Measurements from ENCODE around the gene PNPLA2. TPM values are rescaled to one million over a fixed set of nuclear protein-coding genes. Genes with fewer than 3 reads are reported as not detected.
A peak's percentile ranks its signal among the peaks of the same experiment; 100 is the strongest.

The PNPLA2 gene
- total RNA-seq, 1 donor from 2014 or later, result 55.6 TPM

DNA sequence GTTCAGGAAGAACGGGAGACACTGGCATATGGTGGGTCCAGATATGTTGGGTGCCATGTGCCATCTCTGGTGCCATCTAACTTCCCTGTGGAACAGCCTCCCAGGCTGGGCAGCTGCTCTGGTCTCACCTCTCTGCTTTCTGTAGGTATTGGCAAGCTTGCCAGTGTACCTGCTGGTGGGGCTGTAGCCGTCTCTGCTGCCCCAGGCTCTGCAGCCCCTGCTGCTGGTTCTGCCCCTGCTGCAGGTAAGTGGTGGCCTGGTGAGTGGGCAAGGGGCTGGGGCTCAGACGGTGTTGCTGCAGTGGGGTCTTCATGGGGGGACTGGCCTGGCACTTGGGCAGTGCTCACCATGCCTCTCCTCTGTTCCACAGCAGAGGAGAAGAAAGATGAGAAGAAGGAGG, 6.3 kb upstream of the PNPLA2 start:
- no peaks in the 10 kb centered on the region for H3K9me3 Mint-ChIP-seq
- H3K4me3 Mint-ChIP-seq, result peak overlapping the region; percentile 95
- no peak overlapping the region for H3K27ac Mint-ChIP-seq

DNA sequence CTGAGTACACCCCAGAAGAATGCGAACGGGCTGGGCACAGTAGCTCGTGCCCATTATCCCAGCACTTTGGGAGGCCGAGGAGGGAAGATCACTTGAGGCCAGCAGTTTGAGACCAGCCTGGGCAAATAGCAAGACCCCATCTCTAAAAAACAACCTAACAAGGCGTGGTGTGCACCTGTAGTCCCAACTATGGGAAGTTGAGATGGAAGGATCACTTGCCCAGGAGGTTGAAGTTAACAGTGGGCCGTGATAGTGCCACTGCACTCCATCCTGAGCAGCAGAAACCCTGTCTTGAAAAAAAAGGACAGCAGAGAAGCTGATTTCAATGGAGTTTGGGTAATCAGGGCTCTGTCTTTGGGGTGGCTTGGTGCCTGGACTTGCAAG, 5.7 kb upstream of the PNPLA2 start:
- no peak for DNase-seq (ENCODE audit: extremely low spot score, unreplicated experiment)
- Mint-ChIP-seq H3K27me3 (no peaks in the 10 kb centered on the region), H3K9me3 (no peaks in the 10 kb centered on the region), H3K36me3 (no peaks in the 10 kb centered on the region), H3K4me3 (no peak overlapping the region), H3K4me1 (ENCODE audit: unreplicated experiment) (peaks cover 10% of the 10 kb centered on the region), H3K27ac (no peak overlapping the region)
- TF ChIP-seq, protein P1, sequence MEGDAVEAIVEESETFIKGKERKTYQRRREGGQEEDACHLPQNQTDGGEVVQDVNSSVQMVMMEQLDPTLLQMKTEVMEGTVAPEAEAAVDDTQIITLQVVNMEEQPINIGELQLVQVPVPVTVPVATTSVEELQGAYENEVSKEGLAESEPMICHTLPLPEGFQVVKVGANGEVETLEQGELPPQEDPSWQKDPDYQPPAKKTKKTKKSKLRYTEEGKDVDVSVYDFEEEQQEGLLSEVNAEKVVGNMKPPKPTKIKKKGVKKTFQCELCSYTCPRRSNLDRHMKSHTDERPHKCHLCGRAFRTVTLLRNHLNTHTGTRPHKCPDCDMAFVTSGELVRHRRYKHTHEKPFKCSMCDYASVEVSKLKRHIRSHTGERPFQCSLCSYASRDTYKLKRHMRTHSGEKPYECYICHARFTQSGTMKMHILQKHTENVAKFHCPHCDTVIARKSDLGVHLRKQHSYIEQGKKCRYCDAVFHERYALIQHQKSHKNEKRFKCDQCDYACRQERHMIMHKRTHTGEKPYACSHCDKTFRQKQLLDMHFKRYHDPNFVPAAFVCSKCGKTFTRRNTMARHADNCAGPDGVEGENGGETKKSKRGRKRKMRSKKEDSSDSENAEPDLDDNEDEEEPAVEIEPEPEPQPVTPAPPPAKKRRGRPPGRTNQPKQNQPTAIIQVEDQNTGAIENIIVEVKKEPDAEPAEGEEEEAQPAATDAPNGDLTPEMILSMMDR (conservative IDR thresholded peaks at IDR 0.05), result no peak

More for the DNA sequence above, 6.3 kb upstream of the PNPLA2 start:
- TF ChIP-seq, protein P1 (conservative IDR thresholded peaks at IDR 0.05), result no peak
- peaks cover 10% of the 10 kb centered on the region for H3K4me1 Mint-ChIP-seq (ENCODE audit: unreplicated experiment)
- no peak for DNase-seq (ENCODE audit: extremely low spot score, unreplicated experiment)
- H3K27me3 Mint-ChIP-seq, result no peaks in the 10 kb centered on the region
- H3K36me3 Mint-ChIP-seq, result no peaks in the 10 kb centered on the region

DNA sequence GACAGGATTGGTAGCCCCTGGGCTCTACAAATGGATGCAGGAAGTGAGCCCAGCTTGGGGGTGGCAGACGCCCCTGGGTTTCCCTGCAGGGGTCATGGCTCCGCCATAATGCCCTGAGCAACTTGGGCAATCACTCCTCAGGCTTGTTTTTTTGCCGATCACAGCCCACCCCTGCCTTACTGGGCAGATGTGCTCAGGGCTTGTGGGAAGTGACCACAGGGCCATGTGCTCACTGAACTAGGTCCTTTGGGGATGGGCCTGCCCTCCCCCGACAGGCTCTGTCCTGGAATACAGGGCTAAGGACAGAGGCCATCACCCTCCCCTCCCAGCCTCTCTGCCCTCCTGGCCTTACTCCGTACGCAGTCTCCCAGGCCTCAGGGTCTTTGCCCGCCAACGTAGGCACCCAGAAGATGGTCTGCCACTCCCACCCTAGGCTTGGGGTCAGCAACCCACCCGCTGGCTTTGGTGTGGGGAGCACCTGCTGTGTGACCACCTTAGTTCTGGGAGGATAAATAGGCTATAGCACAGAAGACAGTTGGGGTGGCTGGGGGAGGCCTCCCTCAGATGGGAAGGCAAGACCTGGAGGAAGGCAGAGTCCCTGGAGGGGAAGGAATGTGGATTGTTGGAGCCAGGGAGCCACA, 5.1 kb upstream of the PNPLA2 start:
- H3K27me3 Mint-ChIP-seq, result no peaks in the 10 kb centered on the region
- TF ChIP-seq, protein P1 (conservative IDR thresholded peaks at IDR 0.05), result no peak
- no peak for DNase-seq (ENCODE audit: extremely low spot score, unreplicated experiment)
- no peak overlapping the region for H3K27ac Mint-ChIP-seq
- H3K36me3 Mint-ChIP-seq, result no peaks in the 10 kb centered on the region
- H3K4me1 Mint-ChIP-seq (ENCODE audit: unreplicated experiment), result peaks cover 10% of the 10 kb centered on the region
- no peaks in the 10 kb centered on the region for H3K9me3 Mint-ChIP-seq
- H3K4me3 Mint-ChIP-seq, result no peak overlapping the region

DNA sequence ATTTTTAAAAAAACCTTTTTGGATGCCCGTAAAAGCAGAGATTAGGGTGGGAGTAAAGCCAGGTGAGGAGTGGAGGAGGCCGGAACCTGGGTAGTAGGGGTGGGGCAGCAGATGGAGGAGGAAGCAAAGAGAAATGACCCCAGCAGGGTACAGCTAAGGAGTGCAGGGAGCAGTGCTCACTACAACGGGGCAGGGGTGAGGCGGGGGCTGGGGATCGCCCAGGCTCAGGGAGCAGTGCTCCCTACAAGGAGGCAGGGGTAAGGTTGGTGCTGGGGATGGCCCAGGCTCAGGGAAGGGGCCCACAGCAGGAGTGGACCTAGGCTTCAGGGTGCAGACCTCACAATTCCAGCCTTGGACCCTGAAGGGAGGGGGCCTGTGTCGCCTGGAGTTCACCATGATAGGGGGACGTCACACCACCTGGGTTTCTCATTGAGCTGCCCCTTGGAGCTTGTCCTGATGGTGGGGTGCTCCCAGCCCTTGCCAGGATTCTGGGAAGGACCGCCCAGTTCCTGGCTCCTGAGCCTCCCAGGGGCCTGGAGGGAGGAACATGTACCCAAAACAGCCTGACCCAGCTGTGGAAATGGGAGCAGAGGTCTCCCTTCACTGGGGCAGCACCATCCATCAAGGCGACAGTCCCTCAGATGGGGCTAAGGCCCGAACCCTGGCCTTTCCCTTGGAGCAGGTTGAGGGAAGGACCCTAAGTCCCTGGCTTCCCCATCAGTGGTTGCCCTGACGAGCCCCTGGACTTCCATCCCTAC, 2.9 kb upstream of the PNPLA2 start:
- H3K4me3 Mint-ChIP-seq, result no peak overlapping the region
- TF ChIP-seq, protein P1 (conservative IDR thresholded peaks at IDR 0.05), result no peak
- no peaks in the 10 kb centered on the region for H3K27me3 Mint-ChIP-seq
- no peaks in the 10 kb centered on the region for H3K36me3 Mint-ChIP-seq
- H3K9me3 Mint-ChIP-seq, result no peaks in the 10 kb centered on the region
- DNase-seq (ENCODE audit: extremely low spot score, unreplicated experiment), result no peak
- peak overlapping the region; percentile 23 for H3K27ac Mint-ChIP-seq
- peaks cover 8% of the 10 kb centered on the region for H3K4me1 Mint-ChIP-seq (ENCODE audit: unreplicated experiment)

DNA sequence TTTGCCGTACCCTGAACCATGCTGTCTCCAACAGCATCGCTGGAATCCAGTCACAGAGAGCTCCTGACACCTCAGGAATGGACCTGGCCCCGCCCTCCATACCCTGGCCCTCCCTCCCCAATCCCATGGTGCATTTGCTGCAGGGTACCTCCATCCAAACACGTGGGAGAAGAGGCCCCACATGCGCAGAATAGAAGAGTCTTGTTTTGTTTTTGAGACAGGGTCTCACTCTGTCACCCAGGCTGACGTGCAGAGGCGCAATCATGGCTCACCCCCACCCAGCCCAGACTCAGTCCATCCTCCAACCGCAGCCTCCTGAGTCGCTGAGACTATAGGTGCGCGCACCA, 2.3 kb upstream of the PNPLA2 start:
- peaks cover 3% of the 10 kb centered on the region for H3K4me1 Mint-ChIP-seq (ENCODE audit: unreplicated experiment)
- H3K27me3 Mint-ChIP-seq, result no peaks in the 10 kb centered on the region
- H3K36me3 Mint-ChIP-seq, result no peaks in the 10 kb centered on the region
- TF ChIP-seq, protein P1 (conservative IDR thresholded peaks at IDR 0.05), result no peak
- DNase-seq (ENCODE audit: extremely low spot score, unreplicated experiment), result no peak
- no peak overlapping the region for H3K4me3 Mint-ChIP-seq
- peak overlapping the region; percentile 23 for H3K27ac Mint-ChIP-seq
- H3K9me3 Mint-ChIP-seq, result no peaks in the 10 kb centered on the region
